Measurements from ENCODE around the gene SEPTIN10.

DNA sequence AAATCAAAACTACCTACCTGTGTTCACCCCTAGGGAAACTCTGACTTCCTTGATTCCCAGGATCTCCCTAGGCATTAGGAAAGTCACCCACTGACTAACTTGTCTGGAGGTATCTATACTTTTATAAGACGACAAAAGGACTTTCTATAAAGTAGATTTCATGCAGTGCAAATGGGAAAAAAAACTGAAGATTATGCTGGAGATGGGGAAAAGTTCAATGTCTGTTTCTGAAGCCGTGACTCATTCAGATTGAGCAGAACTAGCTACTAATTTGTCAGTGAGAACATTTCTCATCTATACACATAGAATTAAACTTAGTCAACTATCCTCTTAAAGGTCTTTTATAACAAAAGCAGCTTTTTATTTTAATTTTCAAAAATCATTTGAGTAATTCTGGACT lies 6.0 kb downstream of the SEPTIN10 start:
- TF ChIP-seq CTCF (conservative IDR thresholded peaks at IDR 0.05) = no peak
- TF ChIP-seq EZH2 (IDR thresholded peaks at IDR 0.05; ENCODE audit: low read depth) = no peak
